ENCODE results near the gene TXNL4B.

Gene TXNL4B

GRCh38 chr16:72093448-72094265, at the start of gene TXNL4B, which contains the start of gene DHX38:
Gene TXNL4B, minus strand, starts transcription at chr16:72093620. Its CDS starts 2,871 bp downstream, at chr16:72090749.
Gene DHX38, plus strand, starts transcription at chr16:72093847. Its CDS starts 2,311 bp downstream, at chr16:72096158.
- DNase-seq = peak; percentile 97

- DNase-seq = no peak
Observed at GRCh38 chr16:72142476-72142875, 49.1 kb upstream of the TXNL4B start.

GRCh38 chr16:72139908-72140307, 46.5 kb upstream of the TXNL4B start:
- DNase-seq = no peak

GRCh38 chr16:72138064-72138572, 44.7 kb upstream of the TXNL4B start:
- no peak for DNase-seq

GRCh38 chr16:72137380-72138063, 44.1 kb upstream of the TXNL4B start:
- DNase-seq = peak; percentile 23

- no peak for DNase-seq
Observed at GRCh38 chr16:72134507-72134906, 41.1 kb upstream of the TXNL4B start.

GRCh38 chr16:72132726-72133125, 39.3 kb upstream of the TXNL4B start:
- DNase-seq = no peak

GRCh38 chr16:72131036-72131435, 37.6 kb upstream of the TXNL4B start:
- no peak for DNase-seq

GRCh38 chr16:72129976-72130656, 36.7 kb upstream of the TXNL4B start:
- no peak for DNase-seq

GRCh38 chr16:72128701-72129100, 35.3 kb upstream of the TXNL4B start:
- DNase-seq = no peak

GRCh38 chr16:72126429-72126765, 33.0 kb upstream of the TXNL4B start:
- DNase-seq = no peak

GRCh38 chr16:72125635-72126428, 32.4 kb upstream of the TXNL4B start:
- DNase-seq = no peak

GRCh38 chr16:72124761-72125634, 31.6 kb upstream of the TXNL4B start:
- peak; percentile 58 for DNase-seq

GRCh38 chr16:72124148-72124547, 30.7 kb upstream of the TXNL4B start:
- no peak for DNase-seq

GRCh38 chr16:72123426-72123825, 30.0 kb upstream of the TXNL4B start:
- DNase-seq = no peak

GRCh38 chr16:72122916-72123315, 29.5 kb upstream of the TXNL4B start:
- DNase-seq = no peak

- DNase-seq = no peak
Observed at GRCh38 chr16:72122308-72122707, 28.9 kb upstream of the TXNL4B start.

- DNase-seq = no peak
Observed at GRCh38 chr16:72120026-72120425, 26.6 kb upstream of the TXNL4B start.

GRCh38 chr16:72113616-72113945, 20.2 kb upstream of the TXNL4B start:
- no peak for DNase-seq

- DNase-seq = no peak
Observed at GRCh38 chr16:72112906-72113615, 19.6 kb upstream of the TXNL4B start.

GRCh38 chr16:72112452-72112792, 19.0 kb upstream of the TXNL4B start:
- no peak for DNase-seq

All from NCI-H69 (cell line).